PFSK-1 (cell line): ENCODE results near the gene BCL2L11.

ENCODE experiments used
- POLR2AphosphoS5 ChIP-seq: IDR thresholded peaks from 2 replicates; pipeline ENCODE4 v1.6.1; 2012; ENCODE audit warnings: low read depth, mild to moderate bottlenecking, control low read depth, low read length, moderate library complexity
- SIN3A ChIP-seq: IDR thresholded peaks from 2 replicates; pipeline ENCODE4 v1.6.1; 2012; ENCODE audit warnings: mild to moderate bottlenecking, low read length, moderate library complexity, borderline replicate concordance; ENCODE audit not compliant: insufficient read depth
- TAF1 ChIP-seq: IDR thresholded peaks from 2 replicates; pipeline ENCODE4 v1.6.1; 2012; ENCODE audit warnings: low read length, control low read depth, borderline replicate concordance; ENCODE audit not compliant: insufficient read depth

- TF ChIP-seq TAF1 (no peak), SIN3A (no peak), POLR2AphosphoS5 (no peak)
These were observed 72.2 kb downstream of the BCL2L11 start for GRCh38 chr2:111192776-111193368.
